Measurements from ENCODE around the gene ELF1.

DNA sequence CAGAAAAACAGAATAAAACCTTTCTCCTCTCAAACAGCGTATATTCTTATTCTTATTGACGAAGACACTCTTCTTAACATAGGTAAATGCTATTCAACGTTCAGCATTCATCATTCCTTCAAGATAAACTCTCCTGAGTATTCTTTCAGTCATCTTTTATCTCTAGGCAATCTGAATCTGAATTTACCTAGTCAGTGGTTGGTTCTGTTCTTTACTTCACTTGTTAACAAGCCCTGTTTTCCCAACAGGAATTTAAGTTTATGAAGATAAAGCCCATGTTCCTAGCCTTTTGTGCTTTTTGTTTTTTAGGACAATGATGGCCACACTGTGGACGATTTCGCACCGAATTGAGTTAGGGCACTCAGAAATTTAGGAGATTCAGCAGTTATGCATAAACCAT lies 3.2 kb downstream of the ELF1 start:
- TF ChIP-seq, protein P1, sequence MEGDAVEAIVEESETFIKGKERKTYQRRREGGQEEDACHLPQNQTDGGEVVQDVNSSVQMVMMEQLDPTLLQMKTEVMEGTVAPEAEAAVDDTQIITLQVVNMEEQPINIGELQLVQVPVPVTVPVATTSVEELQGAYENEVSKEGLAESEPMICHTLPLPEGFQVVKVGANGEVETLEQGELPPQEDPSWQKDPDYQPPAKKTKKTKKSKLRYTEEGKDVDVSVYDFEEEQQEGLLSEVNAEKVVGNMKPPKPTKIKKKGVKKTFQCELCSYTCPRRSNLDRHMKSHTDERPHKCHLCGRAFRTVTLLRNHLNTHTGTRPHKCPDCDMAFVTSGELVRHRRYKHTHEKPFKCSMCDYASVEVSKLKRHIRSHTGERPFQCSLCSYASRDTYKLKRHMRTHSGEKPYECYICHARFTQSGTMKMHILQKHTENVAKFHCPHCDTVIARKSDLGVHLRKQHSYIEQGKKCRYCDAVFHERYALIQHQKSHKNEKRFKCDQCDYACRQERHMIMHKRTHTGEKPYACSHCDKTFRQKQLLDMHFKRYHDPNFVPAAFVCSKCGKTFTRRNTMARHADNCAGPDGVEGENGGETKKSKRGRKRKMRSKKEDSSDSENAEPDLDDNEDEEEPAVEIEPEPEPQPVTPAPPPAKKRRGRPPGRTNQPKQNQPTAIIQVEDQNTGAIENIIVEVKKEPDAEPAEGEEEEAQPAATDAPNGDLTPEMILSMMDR (IDR thresholded peaks at IDR 0.05), result no peak
- TF ChIP-seq ELF1 (IDR thresholded peaks at IDR 0.05) (no peak), RAD21 (IDR thresholded peaks at IDR 0.05; ENCODE audit: low read length) (no peak), RFX5 (IDR thresholded peaks at IDR 0.05; ENCODE audit: low read length) (no peak), MXI1 (IDR thresholded peaks at IDR 0.05; ENCODE audit: low read depth, low read length) (no peak), POLR2AphosphoS5 (IDR thresholded peaks at IDR 0.05; ENCODE audit: low read depth, low read length) (no peak), SMC3 (IDR thresholded peaks at IDR 0.05; ENCODE audit: low read depth, low read length) (no peak), EP300 (IDR thresholded peaks at IDR 0.05; ENCODE audit: borderline replicate concordance in 1 of 2, low read depth in 1 of 2, low read length in 1 of 2) (no peak), TEAD4 (IDR thresholded peaks at IDR 0.05; ENCODE audit: borderline replicate concordance, insufficient read depth) (no peak)
- TF ChIP-seq, protein P2, sequence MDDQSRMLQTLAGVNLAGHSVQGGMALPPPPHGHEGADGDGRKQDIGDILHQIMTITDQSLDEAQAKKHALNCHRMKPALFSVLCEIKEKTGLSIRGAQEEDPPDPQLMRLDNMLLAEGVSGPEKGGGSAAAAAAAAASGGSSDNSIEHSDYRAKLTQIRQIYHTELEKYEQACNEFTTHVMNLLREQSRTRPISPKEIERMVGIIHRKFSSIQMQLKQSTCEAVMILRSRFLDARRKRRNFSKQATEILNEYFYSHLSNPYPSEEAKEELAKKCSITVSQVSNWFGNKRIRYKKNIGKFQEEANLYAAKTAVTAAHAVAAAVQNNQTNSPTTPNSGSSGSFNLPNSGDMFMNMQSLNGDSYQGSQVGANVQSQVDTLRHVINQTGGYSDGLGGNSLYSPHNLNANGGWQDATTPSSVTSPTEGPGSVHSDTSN (IDR thresholded peaks at IDR 0.05), result no peak
- TF ChIP-seq, protein P3, sequence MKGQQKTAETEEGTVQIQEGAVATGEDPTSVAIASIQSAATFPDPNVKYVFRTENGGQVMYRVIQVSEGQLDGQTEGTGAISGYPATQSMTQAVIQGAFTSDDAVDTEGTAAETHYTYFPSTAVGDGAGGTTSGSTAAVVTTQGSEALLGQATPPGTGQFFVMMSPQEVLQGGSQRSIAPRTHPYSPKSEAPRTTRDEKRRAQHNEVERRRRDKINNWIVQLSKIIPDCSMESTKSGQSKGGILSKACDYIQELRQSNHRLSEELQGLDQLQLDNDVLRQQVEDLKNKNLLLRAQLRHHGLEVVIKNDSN (IDR thresholded peaks at IDR 0.05; ENCODE audit: borderline replicate concordance, low read depth), result no peak
- TF ChIP-seq, protein P4, sequence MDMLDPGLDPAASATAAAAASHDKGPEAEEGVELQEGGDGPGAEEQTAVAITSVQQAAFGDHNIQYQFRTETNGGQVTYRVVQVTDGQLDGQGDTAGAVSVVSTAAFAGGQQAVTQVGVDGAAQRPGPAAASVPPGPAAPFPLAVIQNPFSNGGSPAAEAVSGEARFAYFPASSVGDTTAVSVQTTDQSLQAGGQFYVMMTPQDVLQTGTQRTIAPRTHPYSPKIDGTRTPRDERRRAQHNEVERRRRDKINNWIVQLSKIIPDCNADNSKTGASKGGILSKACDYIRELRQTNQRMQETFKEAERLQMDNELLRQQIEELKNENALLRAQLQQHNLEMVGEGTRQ (IDR thresholded peaks at IDR 0.05; ENCODE audit: borderline replicate concordance, low read depth, low read length), result no peak
- TF ChIP-seq, protein P5, sequence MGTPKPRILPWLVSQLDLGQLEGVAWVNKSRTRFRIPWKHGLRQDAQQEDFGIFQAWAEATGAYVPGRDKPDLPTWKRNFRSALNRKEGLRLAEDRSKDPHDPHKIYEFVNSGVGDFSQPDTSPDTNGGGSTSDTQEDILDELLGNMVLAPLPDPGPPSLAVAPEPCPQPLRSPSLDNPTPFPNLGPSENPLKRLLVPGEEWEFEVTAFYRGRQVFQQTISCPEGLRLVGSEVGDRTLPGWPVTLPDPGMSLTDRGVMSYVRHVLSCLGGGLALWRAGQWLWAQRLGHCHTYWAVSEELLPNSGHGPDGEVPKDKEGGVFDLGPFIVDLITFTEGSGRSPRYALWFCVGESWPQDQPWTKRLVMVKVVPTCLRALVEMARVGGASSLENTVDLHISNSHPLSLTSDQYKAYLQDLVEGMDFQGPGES (IDR thresholded peaks at IDR 0.05; ENCODE audit: low read depth, low read length), result no peak
- TF ChIP-seq, protein P6, sequence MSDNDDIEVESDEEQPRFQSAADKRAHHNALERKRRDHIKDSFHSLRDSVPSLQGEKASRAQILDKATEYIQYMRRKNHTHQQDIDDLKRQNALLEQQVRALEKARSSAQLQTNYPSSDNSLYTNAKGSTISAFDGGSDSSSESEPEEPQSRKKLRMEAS (IDR thresholded peaks at IDR 0.05; ENCODE audit: low read depth), result no peak

All from SK-N-SH (cell line).